Dermis microvascular lymphatic vessel endothelial cell (primary cell): ENCODE measurements around the gene TCL1B. TPM values are rescaled to one million over a fixed set of nuclear protein-coding genes. Genes with fewer than 3 reads are reported as not detected.
"Not testable (repeated sequence)": the region's sequence is repeated elsewhere in the genome, so short reads cannot be mapped to it uniquely, and the experiment has no call there.

Source experiments
- DNase-seq, 2 donors: peaks; one replicate each; pipeline versions ENCODE4 v3.0.0 to v3.0.0-alpha.2; 2010; ENCODE audit warnings: low read depth in 2 of 2
- total RNA-seq: library from RNA; depleted of rRNA; stranded (reverse); fragments of >200 nt; gene quantifications from 2 replicates; pipeline ENCODE4 v1.2.1, GENCODE V29; 2014

The TCL1B gene
- total RNA-seq, 1 donor from 2014 or later = not detected

DNA sequence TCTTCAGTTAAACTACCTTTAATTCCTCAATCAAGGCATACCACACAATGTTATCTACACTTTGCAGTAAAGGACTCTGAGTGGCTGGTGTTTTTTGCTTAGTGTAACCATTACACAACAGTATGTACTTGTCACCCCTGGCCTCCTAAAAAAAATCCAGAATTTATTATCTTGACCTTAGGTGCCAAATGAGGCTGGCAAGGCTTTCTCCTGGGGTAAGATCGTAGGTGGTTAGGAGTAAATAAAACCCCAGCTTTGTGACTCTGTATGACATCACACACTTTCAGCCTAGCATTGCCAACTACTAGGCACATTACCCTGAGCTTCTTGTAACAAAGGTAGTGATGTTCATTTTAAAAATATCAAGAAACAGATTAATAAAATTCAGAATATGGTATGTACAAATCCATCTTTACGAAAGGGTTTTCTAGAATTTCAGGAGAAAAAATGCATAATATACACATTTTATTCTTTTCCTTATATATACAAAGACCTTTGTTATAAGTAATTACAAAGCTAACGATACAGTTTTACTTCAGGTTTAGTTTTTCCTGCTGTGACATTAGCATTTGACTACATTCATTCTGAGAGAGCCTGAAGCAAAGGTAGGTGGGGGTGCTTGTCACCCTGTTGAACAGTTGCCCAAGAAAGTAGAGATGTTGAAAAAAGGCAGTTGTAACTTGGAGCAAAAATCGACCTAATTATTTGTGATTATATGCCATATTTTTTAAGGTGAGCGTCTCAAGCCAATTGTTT is 14.2 kb downstream of the TCL1B start:
- no peak for DNase-seq

GRCh38 chr14:95701846-95702221 is 15.6 kb downstream of the TCL1B start:
- peak; percentile 37 to 49 for DNase-seq

GRCh38 chr14:95703341-95703740 is 17.1 kb downstream of the TCL1B start:
- DNase-seq = no peak

DNA sequence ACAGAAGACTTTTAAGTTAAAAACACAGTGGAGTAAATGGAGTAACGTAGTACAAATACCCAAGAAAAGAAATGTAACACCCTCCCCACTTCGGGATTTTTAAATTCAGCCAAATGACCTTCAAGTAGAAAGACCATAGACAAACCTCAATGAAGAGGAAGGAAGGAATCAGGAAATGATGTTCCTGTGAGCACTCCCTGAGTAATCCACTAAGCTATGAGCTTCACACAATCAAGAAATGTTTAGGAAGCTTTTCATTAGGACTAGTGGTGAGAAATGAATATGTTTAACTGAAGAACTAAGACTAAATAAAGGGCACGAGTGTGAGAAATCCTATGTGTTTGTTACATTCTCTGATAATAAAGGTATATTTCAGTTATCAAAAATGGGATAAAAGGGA is 17.6 kb downstream of the TCL1B start:
- no peak for DNase-seq

GRCh38 chr14:95705518-95705917 is 19.3 kb downstream of the TCL1B start:
- DNase-seq = no peak

DNA sequence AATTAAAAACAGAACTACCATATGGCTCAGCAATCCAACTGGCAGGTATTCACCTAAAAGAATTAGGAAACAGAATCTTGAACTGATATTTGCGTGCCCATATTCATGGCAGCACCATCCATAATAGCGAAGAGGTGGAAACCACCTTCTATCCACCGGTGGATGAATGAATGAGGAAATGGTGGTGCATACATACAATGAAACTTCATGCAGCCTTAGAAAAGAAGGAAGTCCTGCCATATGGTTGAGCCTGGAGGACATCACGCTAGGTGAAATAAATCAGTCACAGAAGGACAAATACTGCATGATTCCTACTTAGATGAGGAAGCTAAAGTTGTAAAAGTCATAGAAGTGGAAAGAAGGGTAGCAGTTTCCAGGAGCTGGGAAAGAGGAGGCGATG is 21.1 kb downstream of the TCL1B start:
- no peak for DNase-seq

DNA sequence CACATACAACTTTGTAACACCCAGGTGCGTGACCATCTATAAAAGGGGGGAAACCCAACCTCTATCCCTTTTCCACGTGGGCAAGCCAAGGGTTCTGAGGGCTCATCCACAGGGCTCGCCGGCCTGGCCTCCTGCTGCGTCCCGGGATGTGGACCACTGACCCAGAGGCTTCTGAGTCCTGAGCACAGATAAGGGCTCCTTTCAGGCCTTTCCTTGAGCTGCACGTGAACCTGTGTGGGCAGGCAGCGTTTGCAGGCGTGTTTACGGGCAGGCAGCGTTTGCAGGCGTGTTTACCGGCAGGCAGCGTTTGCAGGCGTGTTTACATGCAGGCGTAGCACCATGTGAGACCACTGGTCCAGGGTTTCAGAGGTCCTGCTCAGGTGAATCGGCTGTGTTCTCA is 23.9 kb downstream of the TCL1B start:
- no peak for DNase-seq

- no peak for DNase-seq
Measured at GRCh38 chr14:95711476-95712176, 25.4 kb downstream of the TCL1B start.

GRCh38 chr14:95712398-95712797 is 26.2 kb downstream of the TCL1B start:
- no peak for DNase-seq

- DNase-seq = no peak
Measured at GRCh38 chr14:95713596-95714371, 27.6 kb downstream of the TCL1B start, which contains the start of gene TCL1A. TSS of gene TCL1A (minus strand) at chr14:95714125. CDS start at chr14:95714066, 59 bp downstream.

DNA sequence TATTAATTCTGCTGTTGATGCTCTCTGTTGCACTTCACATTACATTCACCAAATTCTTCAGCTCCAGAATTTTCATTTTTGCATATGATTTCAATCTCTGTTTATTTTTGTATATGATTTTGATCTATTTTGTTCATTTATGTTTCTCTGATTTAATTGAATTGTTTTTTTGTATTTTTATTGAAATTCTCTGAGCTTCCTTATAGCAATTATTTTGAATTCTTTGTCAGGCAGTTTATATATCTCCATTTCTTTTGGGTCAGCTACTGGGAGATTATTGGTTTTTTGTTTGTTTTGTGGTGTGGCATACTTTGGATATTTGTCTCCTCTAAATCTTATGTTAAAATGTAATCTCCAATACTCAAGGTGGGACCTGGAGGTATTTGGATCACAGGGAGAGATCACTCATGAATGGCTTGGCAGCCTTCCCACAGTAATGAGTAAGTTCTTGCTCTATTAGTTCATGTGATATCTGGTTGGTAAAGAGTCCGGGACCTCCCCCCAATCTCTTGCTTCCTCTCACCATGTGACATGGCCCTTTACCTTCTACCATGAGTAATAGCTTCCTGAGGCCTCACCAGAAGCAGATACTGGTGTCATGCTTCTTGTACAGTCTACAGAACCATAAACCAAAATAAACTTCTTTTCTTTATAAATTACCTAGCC is 36.4 kb downstream of the TCL1B start:
- no peak for DNase-seq

DNA sequence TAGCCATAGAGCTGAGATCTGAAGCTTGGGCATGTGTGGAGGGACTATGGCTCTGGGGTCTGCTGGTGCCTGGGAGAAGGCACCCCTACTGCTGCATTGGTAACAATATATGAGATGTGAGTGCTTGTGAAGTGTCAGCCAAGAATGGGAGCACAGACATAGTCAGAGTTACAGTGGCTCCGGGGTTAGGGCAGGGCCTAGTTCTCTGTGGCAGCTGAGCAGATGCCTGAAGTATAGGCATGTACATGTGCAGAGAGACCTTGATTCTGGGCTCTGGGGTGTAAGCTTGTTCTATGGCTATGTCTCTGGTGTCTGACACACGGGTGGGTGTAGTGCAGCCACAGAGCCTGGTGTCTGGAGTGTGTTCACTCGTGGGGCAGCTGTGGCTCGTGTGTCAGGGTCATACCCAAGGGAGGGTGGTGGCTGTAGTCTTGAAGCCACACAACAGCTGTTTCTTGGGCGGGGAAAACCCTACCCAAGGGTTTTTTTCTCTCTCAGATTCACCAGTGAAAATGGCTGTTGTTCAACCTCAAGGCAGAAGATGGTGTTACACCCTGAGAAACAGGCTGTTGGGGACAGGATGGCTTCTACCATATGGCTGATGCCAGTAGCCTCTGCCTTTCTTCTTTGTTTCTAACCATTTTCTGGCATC is 39.6 kb downstream of the TCL1B start:
- no peak for DNase-seq

- no peak for DNase-seq
Measured at GRCh38 chr14:95727056-95727700, 41.0 kb downstream of the TCL1B start.

DNA sequence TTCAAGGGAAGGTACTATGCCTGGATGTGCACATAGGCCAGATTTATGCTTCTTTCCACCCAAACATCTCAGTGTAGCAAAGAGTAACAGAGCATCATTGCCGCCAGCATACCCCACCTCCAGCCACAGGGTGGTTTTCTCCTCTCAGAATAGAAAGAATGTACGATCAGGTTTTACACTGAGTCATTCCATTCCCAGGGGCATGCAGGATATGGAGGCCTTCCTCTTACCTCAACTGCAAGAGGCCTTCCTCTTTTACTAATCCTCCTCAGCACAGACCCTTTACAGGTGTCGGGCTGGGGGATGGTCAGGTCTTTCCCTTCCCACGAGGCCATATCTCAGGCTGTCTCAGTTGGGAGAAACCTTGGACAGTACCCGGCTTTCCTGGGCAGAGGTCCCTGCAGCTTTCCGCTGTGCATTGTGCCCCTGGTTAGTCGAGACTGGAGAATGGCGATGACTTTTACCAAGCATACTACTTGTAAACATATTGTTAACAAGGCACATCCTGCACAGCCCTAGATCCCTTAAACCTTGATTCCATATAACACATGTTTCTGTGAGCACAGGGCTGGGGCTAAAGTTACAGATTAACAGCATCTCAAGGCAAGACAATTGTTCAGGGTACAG is 43.3 kb downstream of the TCL1B start:
- not testable (repeated sequence) for DNase-seq

- DNase-seq = no peak
Measured at GRCh38 chr14:95730126-95730525, 43.9 kb downstream of the TCL1B start.

DNA sequence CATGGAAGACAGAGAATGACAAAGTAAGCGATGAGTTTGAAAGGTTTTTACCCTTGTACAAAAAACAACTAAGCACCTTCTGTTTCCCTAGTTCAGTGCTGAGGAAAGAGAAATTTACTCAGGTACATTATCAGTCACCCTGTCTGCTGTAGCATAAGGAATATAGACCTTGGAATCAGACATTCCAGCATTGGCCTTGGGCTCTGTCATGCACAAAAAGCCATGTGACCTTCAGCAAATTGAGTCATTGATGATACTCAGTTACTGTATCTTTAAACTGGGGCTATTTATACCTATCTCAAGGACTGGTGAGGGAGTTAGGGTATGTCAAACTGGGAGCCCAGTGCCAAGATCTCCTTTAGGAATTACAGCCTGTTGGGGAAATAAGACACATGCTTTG is 47.0 kb downstream of the TCL1B start:
- DNase-seq = no peak

GRCh38 chr14:95739356-95739755 is 53.1 kb downstream of the TCL1B start:
- DNase-seq = no peak

DNA sequence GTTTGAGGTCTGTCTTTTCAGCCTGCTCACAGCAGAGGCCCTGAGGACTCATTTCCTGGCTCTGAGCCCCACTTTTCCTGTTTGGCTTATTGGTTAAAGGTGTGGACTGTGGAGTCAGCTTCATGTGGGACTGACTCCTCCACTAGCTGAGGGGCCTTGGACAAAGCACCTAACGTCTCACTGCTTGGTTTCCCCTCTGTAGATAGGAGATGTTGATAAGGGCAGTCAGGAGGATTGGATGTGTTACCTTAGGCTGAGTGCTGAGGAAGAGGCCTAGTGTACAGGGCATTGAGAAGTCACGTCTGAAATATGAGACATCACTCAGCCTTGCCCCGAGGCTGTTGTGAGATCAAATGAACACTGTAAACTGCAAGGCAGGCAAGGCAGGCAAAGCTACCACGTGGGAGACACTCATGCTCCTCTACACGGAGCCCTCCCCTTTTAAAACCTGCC is 54.8 kb downstream of the TCL1B start:
- no peak for DNase-seq

DNA sequence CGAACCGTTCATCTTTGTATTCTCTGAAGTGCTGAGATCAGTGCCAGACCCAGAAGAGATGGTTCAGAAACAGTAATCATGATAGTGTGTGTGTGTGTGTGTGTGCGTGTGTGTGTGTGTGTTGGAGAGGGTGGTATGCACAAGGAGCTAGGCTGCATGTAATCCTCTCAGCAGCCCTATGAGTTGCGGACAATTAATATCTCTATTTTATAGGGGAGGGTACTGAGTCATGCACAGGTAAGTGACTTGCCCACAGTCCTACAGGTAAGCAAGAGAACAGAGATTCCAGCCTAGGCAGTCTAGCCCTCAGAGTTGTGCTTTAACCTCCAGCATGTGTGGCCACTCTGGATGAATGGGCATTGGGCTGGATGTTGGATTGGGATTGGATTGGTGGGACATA is 55.6 kb downstream of the TCL1B start:
- no peak for DNase-seq
